ENCODE measurements around the gene AQP9. TPM values are rescaled to one million over a fixed set of nuclear protein-coding genes. Genes with fewer than 3 reads are reported as not detected.

The AQP9 gene
- polyA plus RNA-seq, 2 of the 4 experiments (the other 2 are of a cell fraction), result not detected

GRCh38 chr15:58114388-58114787 lies 23.8 kb upstream of the AQP9 start:
- no peak for DNase-seq (ENCODE audit: low read depth in 1 of 2, low spot score in 1 of 2)
- no peak overlapping the region for H3K4me3 ChIP-seq
- no peaks in the 10 kb centered on the region for H3K9me3 ChIP-seq
- POLR2A ChIA-PET, result no interaction called here
- no peak for FAIRE-seq
- TF ChIP-seq KDM5A (IDR thresholded peaks at IDR 0.05), result no peak
- TF ChIP-seq NFE2L2 (conservative IDR thresholded peaks at IDR 0.05; ENCODE audit: low read length), result no peak
- no peak overlapping the region for H3K27ac ChIP-seq
- H3K4me2 ChIP-seq, result no peak overlapping the region
- H3K4me1 ChIP-seq, result no peaks in the 10 kb centered on the region
- CTCF ChIA-PET, result no interaction called here
- ATAC-seq, result no peak
- WGBS (ENCODE audit: missing lambda C conversion rate), result 1% methylated on average over 3 of the region's 3 CpGs

- no peak; a peak in 1 of 6 replicates for ATAC-seq
- FAIRE-seq, result no peak
- ChIA-PET POLR2A (no interaction called here), CTCF (interaction anchor here (0.7 to 1.0 kb wide), 4 partner anchors 67 to 167 kb away, joined by 3 to 7 read pairs (median 4); no protein-coding TSS in a partner anchor)
- Histone ChIP-seq H3K9me3 (no peaks in the 10 kb centered on the region), H3K4me1 (no peaks in the 10 kb centered on the region), H3K4me3 (no peak overlapping the region), H3K4me2 (no peak overlapping the region), H3K27ac (no peak overlapping the region)
- no peak for TF ChIP-seq CHD2 (IDR thresholded peaks at IDR 0.05; ENCODE audit: low read length, partially characterized antibody)
- no peak for DNase-seq (ENCODE audit: low read depth in 1 of 2, low spot score in 1 of 2)
These were observed 23.4 kb upstream of the AQP9 start for GRCh38 chr15:58114812-58115211.

- POLR2A ChIA-PET, result no interaction called here
- Histone ChIP-seq H3K27ac (no peak overlapping the region), H3K9me3 (no peaks in the 10 kb centered on the region), H3K4me1 (no peaks in the 10 kb centered on the region), H3K4me3 (no peak overlapping the region), H3K4me2 (no peak overlapping the region)
- FAIRE-seq, result no peak
- ATAC-seq, result peak; percentile 65 to 75; a peak in 5 of 6 replicates
- TF ChIP-seq CTCF (IDR thresholded peaks at IDR 0.05), result peak; percentile 30; the same call in 2 of the 3 replicates
- no peak for TF ChIP-seq EHMT2 (IDR thresholded peaks at IDR 0.05; ENCODE audit: low read depth)
- peak; percentile 18; the same call in 1 of the 3 replicates for TF ChIP-seq SMC3 (IDR thresholded peaks at IDR 0.05)
- TF ChIP-seq RAD21 (conservative IDR thresholded peaks at IDR 0.05 in 1 of 2, IDR thresholded peaks at IDR 0.05 in 1 of 2), result 0 out of 5 replicates have a peak, but pooled peaks have one; percentile 27 to 28
- CTCF ChIA-PET, result interaction anchor here (1.0 to 1.5 kb wide), 5 partner anchors 17 to 168 kb away, joined by 3 to 7 read pairs (median 4); no protein-coding TSS in a partner anchor
- peak; percentile 32 to 33 for DNase-seq (ENCODE audit: low read depth in 1 of 2, low spot score in 1 of 2)
- WGBS (ENCODE audit: missing lambda C conversion rate), result 54% methylated on average over 1 of the region's 1 CpG
These were observed 22.5 kb upstream of the AQP9 start for GRCh38 chr15:58115692-58116091.

GRCh38 chr15:58117619-58118018 lies 20.6 kb upstream of the AQP9 start:
- FAIRE-seq (peak; percentile 73), ATAC-seq (no peak), DNase-seq (ENCODE audit: low read depth in 1 of 2, low spot score in 1 of 2) (no peak)
- CTCF ChIA-PET, result interaction anchor here (1.0 kb wide), 1 partner anchor 47 kb away, joined by 3 read pairs; no protein-coding TSS in a partner anchor
- Histone ChIP-seq H3K27ac (no peak overlapping the region), H3K4me2 (no peak overlapping the region), H3K4me3 (no peak overlapping the region), H3K4me1 (no peaks in the 10 kb centered on the region), H3K9me3 (no peaks in the 10 kb centered on the region)
- POLR2A ChIA-PET, result no interaction called here
- 27% methylated on average over 1 of the region's 1 CpG for WGBS (ENCODE audit: missing lambda C conversion rate)
- no peak for TF ChIP-seq POLR2AphosphoS2 (conservative IDR thresholded peaks at IDR 0.05; ENCODE audit: low read length)
- TF ChIP-seq POLR2A (IDR thresholded peaks at IDR 0.05; ENCODE audit: low read length), result no peak
- no peak for TF ChIP-seq SMC3 (IDR thresholded peaks at IDR 0.05)
- TF ChIP-seq RFX5 (IDR thresholded peaks at IDR 0.05), result no peak
- no peak for TF ChIP-seq CHD4 (IDR thresholded peaks at IDR 0.05; ENCODE audit: borderline replicate concordance)
- no peak for TF ChIP-seq FOSL2 (IDR thresholded peaks at IDR 0.05)
- TF ChIP-seq FOSL2 (CRISPR knock-in tag; IDR thresholded peaks at IDR 0.05), result no peak
- no peak for TF ChIP-seq GATA3 (IDR thresholded peaks at IDR 0.05; ENCODE audit: borderline replicate concordance)
- TF ChIP-seq MAZ (IDR thresholded peaks at IDR 0.05; ENCODE audit: borderline replicate concordance, low read depth, low read length), result no peak
- TF ChIP-seq RNF2 (IDR thresholded peaks at IDR 0.05; ENCODE audit: borderline replicate concordance, low read depth), result no peak
- TF ChIP-seq USF2 (IDR thresholded peaks at IDR 0.05), result no peak
- TF ChIP-seq PHF8 (IDR thresholded peaks at IDR 0.05; ENCODE audit: borderline replicate concordance, low read depth), result no peak
- TF ChIP-seq HEYL (CRISPR knock-in tag; IDR thresholded peaks at IDR 0.05), result no peak
- TF ChIP-seq BCL3 (IDR thresholded peaks at IDR 0.05), result no peak
- TF ChIP-seq SREBF2 (IDR thresholded peaks at IDR 0.05), result no peak
